Activated T-helper 1 cell treated with anti-CD3 and anti-CD28 coated beads, Interleukin-2, amount 50 U/mL, for 16 hours (primary cell): ENCODE measurements around the gene RTF2.
"Not testable (repeated sequence)": the region's sequence is repeated elsewhere in the genome, so short reads cannot be mapped to it uniquely, and the experiment has no call there.

ENCODE experiments used
- DNase-seq, 2 donors: peaks; one replicate each; pipeline ENCODE4 v3.0.0-alpha.2; 2020; ENCODE audit warnings: low read depth in 1 of 2, low spot score in 1 of 2

RTF2 gene

DNA sequence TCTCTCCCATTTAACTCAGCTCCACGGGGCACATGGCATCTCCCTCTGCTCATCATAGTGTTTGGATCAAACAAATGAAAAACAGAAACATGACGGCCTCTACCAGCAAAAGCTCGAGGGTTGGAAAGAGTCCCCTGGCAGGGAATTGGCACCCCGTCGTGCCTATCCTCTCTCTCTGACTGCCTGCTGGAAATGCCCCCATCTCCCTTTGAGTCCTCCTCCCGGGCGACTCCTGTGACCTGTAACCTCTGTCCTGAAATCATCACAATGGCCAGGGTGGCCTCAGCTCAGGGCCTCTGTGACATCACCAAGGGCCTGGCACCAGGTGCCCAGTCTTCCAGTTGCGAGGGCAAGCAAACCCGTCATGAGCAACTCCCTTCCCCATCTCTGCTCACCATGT is 64.5 kb downstream of the RTF2 start, which contains the start of gene FAM209B:
TSS of gene FAM209B (plus strand) at position 301 of the 400 bp plus-strand sequence. CDS start at position 397, 96 bp downstream.
- DNase-seq, result not testable (repeated sequence)

DNA sequence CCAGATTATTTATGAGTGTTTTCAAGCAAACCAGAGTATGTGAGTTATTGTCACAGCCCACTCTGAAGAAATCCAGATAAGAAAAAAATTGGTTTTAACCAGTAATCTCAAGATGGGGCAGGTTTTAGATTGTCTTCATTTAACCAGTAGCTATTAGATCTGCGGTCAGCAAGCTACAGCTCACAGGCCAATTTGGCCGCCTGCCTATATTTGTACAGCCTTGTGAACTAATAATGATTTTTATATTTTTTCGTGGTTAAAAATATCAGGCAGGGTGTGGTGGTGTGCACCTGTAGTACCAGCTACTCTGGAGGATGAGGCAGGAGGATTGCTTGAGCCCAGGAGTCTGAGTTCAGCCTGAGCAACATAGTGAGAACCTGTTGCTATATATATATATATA is 69.6 kb downstream of the RTF2 start:
- DNase-seq, result no peak

DNA sequence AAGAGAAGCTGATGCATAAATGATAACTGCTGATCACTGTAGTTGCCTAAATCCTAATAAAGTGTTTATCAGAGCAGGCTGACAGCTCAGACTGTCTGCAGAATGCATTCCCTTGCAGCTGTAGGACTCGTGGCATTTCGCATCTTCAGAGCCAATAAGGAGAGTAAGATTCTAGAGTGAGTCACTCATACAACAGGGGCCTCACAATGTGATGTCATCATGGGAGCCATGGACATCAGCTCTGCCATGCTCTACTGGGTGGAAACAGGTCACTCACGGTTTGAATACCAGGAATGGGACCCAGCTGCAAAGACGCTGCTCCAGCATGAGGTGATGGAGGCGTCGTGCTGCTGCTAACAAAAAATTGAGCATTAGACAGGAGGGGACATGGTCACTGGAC is 72.0 kb downstream of the RTF2 start:
- DNase-seq, result no peak

DNA sequence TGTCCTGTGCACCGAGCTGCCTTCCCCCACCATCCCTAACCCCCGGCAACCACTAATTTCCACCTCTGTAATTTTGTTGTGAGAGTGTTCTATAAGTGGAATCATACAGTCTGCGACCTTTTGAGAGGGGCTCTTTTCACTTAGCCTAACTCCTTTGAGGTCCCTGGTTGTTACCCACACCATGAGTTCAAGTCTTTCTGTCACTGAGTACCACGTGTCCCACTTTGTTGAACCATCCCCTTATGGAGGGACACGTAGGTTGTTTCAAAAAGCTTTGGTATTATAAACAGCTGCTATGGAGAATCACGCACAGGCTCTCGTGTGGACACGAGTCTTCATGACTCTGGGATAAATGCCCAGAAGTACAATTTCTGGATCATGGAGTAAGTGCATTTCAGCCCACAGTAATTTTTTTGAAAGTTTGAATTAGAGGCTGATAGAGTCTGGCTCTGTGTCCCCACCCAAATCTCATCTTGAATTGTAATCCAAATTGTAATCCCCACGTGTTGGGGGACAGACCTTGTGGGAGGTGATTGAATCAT is 74.1 kb downstream of the RTF2 start:
- no peak for DNase-seq

DNA sequence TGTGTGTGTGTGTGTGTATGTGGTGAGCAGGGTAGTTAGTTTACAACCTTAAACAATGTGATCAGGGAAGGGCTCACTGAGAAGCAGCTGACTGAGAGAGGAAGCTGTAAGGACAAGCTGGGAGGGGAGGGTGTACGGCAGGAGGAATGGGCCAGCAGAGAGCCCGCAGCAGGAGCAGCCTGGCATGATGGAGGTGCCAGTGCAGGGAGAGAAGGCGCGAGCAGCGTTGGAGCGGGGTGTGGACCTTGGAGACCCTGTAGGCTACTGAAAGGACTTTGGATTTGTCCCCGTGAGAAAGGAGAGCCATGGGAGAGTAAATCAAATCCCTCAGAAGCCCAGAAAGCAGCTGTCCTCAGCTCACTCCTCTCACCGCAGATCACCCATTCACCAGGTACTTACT is 83.1 kb downstream of the RTF2 start:
- DNase-seq, result no peak

DNA sequence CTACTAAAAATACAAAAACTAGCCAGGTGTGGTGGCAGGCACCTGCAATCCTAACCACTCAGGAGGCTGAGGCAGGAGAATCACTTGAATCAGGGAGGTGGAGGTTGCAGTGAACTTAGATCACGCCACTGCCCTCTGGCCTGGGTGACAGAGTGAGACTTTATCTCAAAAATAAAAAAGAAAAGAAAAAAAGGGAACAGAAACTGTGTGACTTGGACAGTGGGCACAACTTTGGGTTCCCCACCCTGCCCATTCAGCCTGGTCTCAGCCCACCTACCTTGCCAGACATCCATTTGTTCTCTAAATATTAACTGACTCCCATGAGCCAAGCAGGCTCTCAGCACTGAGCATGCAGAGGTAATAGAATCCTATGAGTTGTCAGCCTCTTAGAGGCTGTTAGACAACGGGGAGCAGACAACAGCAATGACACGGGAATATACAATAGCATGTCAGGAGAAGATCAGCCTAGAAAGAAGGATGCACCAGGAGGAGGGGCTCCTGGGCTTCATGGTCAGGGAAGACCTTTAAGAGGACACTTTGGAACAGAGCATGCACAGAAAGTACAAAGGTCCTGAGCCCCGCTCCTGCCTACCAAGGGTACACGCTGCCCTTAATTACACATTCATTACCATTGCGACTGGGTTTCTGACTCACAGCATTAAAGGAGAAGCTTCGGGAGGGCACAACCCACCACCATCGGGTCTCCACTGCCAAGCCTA is 84.6 kb downstream of the RTF2 start:
- no peak for DNase-seq

DNA sequence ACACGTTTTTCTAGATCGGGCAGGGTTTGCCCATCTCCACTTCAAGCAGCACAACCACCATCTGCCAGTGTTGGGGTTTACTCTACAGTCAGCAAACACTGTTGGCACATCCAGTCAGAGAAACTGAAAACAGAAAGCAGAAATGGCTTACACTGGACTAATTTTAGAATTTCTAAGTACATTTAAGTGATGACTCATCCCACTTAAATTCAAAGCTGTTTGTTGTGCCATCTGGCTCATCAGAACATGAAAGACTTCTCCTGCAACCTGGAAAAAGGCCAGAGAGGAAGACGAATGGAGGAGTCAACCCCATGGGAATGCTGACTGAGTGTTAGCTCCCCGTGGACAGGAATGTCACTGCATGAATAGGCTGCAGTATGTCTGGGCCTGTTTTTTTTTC is 86.4 kb downstream of the RTF2 start:
- no peak for DNase-seq

DNA sequence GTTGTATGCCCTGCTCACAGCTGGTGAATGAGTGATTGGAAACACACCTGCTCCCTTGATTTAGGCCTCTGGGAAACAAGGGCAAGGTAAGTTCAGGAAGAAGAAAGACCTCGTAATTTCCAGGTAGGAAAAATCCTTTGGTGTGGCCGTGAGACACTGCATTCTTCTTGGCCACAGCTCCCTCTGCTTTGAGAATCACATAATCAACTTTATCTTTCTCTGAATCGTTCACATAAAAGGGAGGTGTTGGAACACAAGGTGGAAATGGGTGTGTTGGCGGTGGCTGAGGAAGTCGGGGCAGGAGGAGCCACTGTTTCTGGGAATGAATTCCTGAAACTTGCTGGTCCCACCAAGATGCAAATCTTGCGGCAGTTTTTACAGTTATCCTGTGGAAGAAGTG is 90.5 kb downstream of the RTF2 start:
- DNase-seq, result no peak

DNA sequence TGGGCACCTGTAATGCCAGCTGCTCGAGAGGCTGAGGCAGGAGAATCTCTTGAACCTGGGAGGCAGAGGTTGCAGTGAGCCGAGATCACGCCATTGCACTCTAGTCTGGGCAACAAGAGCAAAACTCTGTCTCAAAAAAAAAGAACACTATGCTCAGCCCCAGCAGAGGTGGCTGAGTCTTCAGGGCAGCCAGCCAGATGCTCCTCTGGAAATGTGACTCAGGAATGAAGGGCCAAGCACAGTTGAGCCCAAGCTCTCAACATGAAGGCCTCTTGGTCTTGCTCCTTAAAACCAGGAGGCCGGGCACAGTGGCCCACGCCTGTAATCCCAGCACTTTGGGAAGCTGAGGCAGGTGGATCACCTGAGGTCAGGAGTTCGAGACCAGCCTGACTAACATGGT is 96.1 kb downstream of the RTF2 start:
- not testable (repeated sequence) for DNase-seq

DNA sequence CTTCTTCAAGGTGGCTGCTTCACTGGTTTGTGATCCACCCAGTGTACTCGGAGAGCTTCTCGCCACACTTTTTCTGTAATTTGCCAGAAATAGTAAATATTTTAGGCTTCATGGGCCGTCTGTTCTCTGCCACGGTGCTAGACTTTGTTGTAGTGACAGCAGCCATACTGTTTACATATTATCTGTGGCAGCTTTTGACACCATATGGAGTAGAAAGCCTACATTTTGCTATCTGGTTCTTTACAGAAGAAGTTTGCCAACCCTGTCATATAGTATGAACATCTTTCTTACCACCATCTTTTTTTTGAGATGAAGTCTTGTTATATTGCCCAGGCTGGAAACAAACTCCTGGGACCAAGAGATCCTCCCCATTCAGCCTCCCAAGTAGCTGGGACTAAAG is 97.1 kb downstream of the RTF2 start:
- no peak for DNase-seq

DNA sequence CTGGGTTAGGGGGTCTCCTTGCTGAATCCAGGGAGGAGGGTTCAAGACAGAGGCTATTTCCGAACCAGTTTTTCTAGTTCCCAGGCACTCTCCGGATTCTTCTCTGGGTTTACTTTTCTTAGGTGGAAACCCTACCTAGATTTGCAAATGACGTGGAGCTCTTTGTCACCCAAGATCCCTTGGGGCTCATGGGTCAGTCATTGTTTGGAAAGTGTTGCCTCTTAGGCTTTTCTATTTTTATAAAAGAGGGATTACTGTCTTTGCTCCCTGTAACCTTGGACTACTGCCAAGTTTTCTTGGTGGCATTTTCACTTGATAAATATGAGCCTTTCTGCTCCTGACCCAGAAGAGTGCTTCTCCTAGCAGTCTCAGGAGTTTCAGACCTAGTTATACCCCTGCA is 98.2 kb downstream of the RTF2 start:
- no peak for DNase-seq
